A549 (cell line): ENCODE measurements around the gene CALHM6.

Source experiments
- CBX2 ChIP-seq: fragments of 200-600 bp; sonication (generic); IDR thresholded peaks from 2 replicates; pipeline ENCODE4 v1.6.1; 2016; ENCODE audit warnings: low read depth, mild to moderate bottlenecking, borderline replicate concordance
- CHD2 ChIP-seq: fragments of 150-350 bp; IDR thresholded peaks from 2 replicates; pipeline ENCODE4 v1.6.1; 2014; ENCODE audit warnings: low read length; ENCODE audit not compliant: partially characterized antibody
- HOXB5 ChIP-seq: fragments of 250-450 bp; sonication (Bioruptor Pico); IDR thresholded peaks from 2 replicates; pipeline ENCODE4 v1.5.0; 2020; ENCODE audit warnings: mild to moderate bottlenecking, moderate library complexity
- KDM1A ChIP-seq: fragments of 200-600 bp; sonication (generic); IDR thresholded peaks from 2 replicates; pipeline ENCODE4 v1.6.1; 2016; ENCODE audit warnings: low read depth, mild to moderate bottlenecking
- MYC ChIP-seq: IDR thresholded peaks from 2 replicates; pipeline ENCODE4 v1.6.1; 2012; ENCODE audit warnings: mild to moderate bottlenecking, inconsistent platforms, low read length, improper control_type of control experiment, borderline replicate concordance
- POLR2A ChIP-seq: IDR thresholded peaks from 2 replicates; pipeline ENCODE4 v1.6.1; 2012; ENCODE audit warnings: mild to moderate bottlenecking, low read length
- SMC3 ChIP-seq: fragments of >200 bp; sonication (Bioruptor Twin); formaldehyde crosslinking; IDR thresholded peaks from 3 replicates; pipeline ENCODE4 v1.6.1; 2018; ENCODE audit warnings: inconsistent platforms
- TP53 ChIP-seq: fragments of 250-450 bp; sonication (Bioruptor Pico); IDR thresholded peaks from 2 replicates; pipeline ENCODE4 v1.5.0; 2021; ENCODE audit warnings: mild to moderate bottlenecking, moderate library complexity
- ZFP36 ChIP-seq: fragments of 450-650 bp; IDR thresholded peaks from 2 replicates; pipeline ENCODE4 v1.6.1; 2014; ENCODE audit warnings: borderline replicate concordance; ENCODE audit not compliant: partially characterized antibody
- TF ChIP-seq, protein P1 (sequence below): fragments of >200 bp; sonication (Bioruptor Twin); formaldehyde crosslinking; IDR thresholded peaks from 3 replicates; pipeline ENCODE4 v1.5.1; 2016
- TF ChIP-seq, protein P2 (sequence below): fragments of 200-600 bp; sonication (generic); IDR thresholded peaks from 2 replicates; pipeline ENCODE4 v1.6.1; 2016; ENCODE audit warnings: antibody characterized with exemption, mild to moderate bottlenecking, moderate library complexity
- TF ChIP-seq, protein P3 (sequence below): IDR thresholded peaks from 2 replicates; pipeline ENCODE4 v1.6.1; 2012
- TF ChIP-seq, protein P4 (sequence below): IDR thresholded peaks from 2 replicates; pipeline ENCODE4 v1.6.1; 2012
- TF ChIP-seq, protein P5 (sequence below): fragments of 150-350 bp; IDR thresholded peaks from 2 replicates; pipeline ENCODE4 v1.6.1; 2014; ENCODE audit warnings: low read depth, mild to moderate bottlenecking, low read length

DNA sequence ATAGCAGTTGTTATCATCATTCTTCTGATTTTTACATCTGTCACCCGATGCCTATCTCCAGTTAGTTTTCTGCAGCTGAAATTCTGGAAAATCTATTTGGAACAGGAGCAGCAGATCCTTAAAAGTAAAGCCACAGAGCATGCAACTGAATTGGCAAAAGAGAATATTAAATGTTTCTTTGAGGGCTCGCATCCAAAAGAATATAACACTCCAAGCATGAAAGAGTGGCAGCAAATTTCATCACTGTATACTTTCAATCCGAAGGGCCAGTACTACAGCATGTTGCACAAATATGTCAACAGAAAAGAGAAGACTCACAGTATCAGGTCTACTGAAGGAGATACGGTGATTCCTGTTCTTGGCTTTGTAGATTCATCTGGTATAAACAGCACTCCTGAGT, 2.1 kb downstream of the CALHM6 start:
- TF ChIP-seq POLR2A (no peak), TP53 (CRISPR knock-in tag) (no peak), CBX2 (no peak), ZFP36 (no peak), KDM1A (no peak), MYC (no peak), SMC3 (no peak), CHD2 (no peak), HOXB5 (CRISPR knock-in tag) (no peak)
- TF ChIP-seq, protein P1, sequence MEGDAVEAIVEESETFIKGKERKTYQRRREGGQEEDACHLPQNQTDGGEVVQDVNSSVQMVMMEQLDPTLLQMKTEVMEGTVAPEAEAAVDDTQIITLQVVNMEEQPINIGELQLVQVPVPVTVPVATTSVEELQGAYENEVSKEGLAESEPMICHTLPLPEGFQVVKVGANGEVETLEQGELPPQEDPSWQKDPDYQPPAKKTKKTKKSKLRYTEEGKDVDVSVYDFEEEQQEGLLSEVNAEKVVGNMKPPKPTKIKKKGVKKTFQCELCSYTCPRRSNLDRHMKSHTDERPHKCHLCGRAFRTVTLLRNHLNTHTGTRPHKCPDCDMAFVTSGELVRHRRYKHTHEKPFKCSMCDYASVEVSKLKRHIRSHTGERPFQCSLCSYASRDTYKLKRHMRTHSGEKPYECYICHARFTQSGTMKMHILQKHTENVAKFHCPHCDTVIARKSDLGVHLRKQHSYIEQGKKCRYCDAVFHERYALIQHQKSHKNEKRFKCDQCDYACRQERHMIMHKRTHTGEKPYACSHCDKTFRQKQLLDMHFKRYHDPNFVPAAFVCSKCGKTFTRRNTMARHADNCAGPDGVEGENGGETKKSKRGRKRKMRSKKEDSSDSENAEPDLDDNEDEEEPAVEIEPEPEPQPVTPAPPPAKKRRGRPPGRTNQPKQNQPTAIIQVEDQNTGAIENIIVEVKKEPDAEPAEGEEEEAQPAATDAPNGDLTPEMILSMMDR: no peak
- TF ChIP-seq, protein P2, sequence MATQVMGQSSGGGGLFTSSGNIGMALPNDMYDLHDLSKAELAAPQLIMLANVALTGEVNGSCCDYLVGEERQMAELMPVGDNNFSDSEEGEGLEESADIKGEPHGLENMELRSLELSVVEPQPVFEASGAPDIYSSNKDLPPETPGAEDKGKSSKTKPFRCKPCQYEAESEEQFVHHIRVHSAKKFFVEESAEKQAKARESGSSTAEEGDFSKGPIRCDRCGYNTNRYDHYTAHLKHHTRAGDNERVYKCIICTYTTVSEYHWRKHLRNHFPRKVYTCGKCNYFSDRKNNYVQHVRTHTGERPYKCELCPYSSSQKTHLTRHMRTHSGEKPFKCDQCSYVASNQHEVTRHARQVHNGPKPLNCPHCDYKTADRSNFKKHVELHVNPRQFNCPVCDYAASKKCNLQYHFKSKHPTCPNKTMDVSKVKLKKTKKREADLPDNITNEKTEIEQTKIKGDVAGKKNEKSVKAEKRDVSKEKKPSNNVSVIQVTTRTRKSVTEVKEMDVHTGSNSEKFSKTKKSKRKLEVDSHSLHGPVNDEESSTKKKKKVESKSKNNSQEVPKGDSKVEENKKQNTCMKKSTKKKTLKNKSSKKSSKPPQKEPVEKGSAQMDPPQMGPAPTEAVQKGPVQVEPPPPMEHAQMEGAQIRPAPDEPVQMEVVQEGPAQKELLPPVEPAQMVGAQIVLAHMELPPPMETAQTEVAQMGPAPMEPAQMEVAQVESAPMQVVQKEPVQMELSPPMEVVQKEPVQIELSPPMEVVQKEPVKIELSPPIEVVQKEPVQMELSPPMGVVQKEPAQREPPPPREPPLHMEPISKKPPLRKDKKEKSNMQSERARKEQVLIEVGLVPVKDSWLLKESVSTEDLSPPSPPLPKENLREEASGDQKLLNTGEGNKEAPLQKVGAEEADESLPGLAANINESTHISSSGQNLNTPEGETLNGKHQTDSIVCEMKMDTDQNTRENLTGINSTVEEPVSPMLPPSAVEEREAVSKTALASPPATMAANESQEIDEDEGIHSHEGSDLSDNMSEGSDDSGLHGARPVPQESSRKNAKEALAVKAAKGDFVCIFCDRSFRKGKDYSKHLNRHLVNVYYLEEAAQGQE: no peak
- TF ChIP-seq, protein P3, sequence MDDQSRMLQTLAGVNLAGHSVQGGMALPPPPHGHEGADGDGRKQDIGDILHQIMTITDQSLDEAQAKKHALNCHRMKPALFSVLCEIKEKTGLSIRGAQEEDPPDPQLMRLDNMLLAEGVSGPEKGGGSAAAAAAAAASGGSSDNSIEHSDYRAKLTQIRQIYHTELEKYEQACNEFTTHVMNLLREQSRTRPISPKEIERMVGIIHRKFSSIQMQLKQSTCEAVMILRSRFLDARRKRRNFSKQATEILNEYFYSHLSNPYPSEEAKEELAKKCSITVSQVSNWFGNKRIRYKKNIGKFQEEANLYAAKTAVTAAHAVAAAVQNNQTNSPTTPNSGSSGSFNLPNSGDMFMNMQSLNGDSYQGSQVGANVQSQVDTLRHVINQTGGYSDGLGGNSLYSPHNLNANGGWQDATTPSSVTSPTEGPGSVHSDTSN: no peak
- TF ChIP-seq, protein P4, sequence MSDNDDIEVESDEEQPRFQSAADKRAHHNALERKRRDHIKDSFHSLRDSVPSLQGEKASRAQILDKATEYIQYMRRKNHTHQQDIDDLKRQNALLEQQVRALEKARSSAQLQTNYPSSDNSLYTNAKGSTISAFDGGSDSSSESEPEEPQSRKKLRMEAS: no peak
- TF ChIP-seq, protein P5, sequence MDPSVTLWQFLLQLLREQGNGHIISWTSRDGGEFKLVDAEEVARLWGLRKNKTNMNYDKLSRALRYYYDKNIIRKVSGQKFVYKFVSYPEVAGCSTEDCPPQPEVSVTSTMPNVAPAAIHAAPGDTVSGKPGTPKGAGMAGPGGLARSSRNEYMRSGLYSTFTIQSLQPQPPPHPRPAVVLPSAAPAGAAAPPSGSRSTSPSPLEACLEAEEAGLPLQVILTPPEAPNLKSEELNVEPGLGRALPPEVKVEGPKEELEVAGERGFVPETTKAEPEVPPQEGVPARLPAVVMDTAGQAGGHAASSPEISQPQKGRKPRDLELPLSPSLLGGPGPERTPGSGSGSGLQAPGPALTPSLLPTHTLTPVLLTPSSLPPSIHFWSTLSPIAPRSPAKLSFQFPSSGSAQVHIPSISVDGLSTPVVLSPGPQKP: no peak
